RWPE2 (cell line): ENCODE results near the gene EFCAB13.

Source experiments
- ATAC-seq: fragments of 200-7000 bp; cut with Tn5 transposase; 3 replicates; pipeline ENCODE4 v1.9.1; 2021; ENCODE audit warnings: low read depth
- DNase-seq: peaks from one replicate; pipeline ENCODE4 v3.0.0-alpha.2; 2020; ENCODE audit warnings: low spot score
- H3K27ac ChIP-seq: fragments of 450-650 bp; 2 replicates; pipeline ENCODE4 v1.5.1; 2017; ENCODE audit warnings: mild to moderate bottlenecking; ENCODE audit not compliant: poor library complexity, severe bottlenecking
- H3K27me3 ChIP-seq: fragments of 250-450 bp; sonication (Bioruptor Pico); 2 replicates; pipeline ENCODE4 v1.5.1; 2021; ENCODE audit warnings: mild to moderate bottlenecking, moderate library complexity; ENCODE audit not compliant: insufficient read depth, poor library complexity, severe bottlenecking
- H3K36me3 ChIP-seq: fragments of 250-450 bp; sonication (Bioruptor Pico); 2 replicates; pipeline ENCODE4 v1.5.1; 2020; ENCODE audit warnings: low read depth, mild to moderate bottlenecking, moderate library complexity
- H3K4me1 ChIP-seq: fragments of 250-450 bp; sonication (Bioruptor Pico); 2 replicates; pipeline ENCODE4 v1.5.1; 2021; ENCODE audit warnings: mild to moderate bottlenecking, moderate library complexity; ENCODE audit not compliant: insufficient read depth, poor library complexity, severe bottlenecking
- H3K4me3 ChIP-seq: fragments of 250-450 bp; sonication (Bioruptor Pico); 2 replicates; pipeline ENCODE4 v1.5.1; 2021; ENCODE audit warnings: mild to moderate bottlenecking, moderate library complexity; ENCODE audit not compliant: severe bottlenecking
- H3K9me3 ChIP-seq: fragments of 250-450 bp; sonication (Bioruptor Pico); 2 replicates; pipeline ENCODE4 v1.5.1; 2021; ENCODE audit warnings: mild to moderate bottlenecking, moderate library complexity; ENCODE audit not compliant: severe bottlenecking
- TF ChIP-seq, protein P1 (sequence below): fragments of 450-650 bp; IDR thresholded peaks from one replicate; pipeline ENCODE4 v1.5.1; 2017; ENCODE audit warnings: mild to moderate bottlenecking, moderate library complexity; ENCODE audit not compliant: poor library complexity, severe bottlenecking

The EFCAB13 gene

DNA sequence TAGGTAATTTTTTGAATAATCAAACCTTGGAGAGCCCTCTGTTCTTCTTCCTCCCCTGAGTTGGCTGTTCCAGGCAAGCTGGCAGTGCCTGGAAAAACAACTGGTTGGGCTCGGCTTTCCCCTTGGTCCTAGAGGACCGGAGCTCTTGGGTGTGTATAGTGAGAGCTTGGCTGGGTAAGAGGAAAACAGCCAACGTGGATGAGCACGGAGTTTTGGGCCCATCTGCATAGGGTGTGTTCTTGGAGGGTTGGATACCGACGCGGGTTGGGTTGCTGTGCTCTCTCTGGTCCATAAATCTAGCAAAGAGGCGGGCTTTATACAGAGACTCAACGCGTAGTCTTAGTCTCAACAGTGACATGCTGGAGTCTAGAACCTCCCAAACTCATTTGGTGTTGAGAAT lies 46.9 kb upstream of the EFCAB13 start:
- H3K36me3 ChIP-seq: no peaks in the 10 kb centered on the region
- H3K9me3 ChIP-seq: no peaks in the 10 kb centered on the region
- H3K27ac ChIP-seq: peak overlapping the region; percentile 38
- peak; percentile 11; the same call in 1 of the 3 replicates for ATAC-seq
- H3K4me3 ChIP-seq: no peak overlapping the region
- DNase-seq: no peak
- no peaks in the 10 kb centered on the region for H3K27me3 ChIP-seq
- peaks cover 31% of the 10 kb centered on the region for H3K4me1 ChIP-seq
- TF ChIP-seq, protein P1, sequence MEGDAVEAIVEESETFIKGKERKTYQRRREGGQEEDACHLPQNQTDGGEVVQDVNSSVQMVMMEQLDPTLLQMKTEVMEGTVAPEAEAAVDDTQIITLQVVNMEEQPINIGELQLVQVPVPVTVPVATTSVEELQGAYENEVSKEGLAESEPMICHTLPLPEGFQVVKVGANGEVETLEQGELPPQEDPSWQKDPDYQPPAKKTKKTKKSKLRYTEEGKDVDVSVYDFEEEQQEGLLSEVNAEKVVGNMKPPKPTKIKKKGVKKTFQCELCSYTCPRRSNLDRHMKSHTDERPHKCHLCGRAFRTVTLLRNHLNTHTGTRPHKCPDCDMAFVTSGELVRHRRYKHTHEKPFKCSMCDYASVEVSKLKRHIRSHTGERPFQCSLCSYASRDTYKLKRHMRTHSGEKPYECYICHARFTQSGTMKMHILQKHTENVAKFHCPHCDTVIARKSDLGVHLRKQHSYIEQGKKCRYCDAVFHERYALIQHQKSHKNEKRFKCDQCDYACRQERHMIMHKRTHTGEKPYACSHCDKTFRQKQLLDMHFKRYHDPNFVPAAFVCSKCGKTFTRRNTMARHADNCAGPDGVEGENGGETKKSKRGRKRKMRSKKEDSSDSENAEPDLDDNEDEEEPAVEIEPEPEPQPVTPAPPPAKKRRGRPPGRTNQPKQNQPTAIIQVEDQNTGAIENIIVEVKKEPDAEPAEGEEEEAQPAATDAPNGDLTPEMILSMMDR: no peak

DNA sequence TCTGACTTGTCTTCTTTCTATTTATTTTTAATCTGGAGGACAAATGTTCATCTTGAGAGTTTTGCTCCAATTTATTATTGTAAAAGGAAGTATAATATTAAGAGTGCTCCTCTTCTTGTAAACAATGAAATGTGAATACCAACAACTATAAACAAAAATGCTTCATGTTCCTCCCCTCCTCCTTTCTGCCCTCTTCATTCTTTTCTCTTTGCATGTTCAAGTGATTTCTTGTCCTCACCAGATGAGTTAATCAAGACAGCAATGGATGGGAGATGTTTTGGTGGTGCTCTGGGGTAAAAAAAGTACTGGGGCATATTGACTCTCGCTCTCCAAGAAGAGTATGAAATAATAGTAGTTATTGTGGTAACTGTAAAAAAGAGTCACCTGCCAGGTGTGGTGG lies 45.8 kb upstream of the EFCAB13 start:
- Histone ChIP-seq H3K4me3 (no peak overlapping the region), H3K27me3 (no peaks in the 10 kb centered on the region), H3K4me1 (peaks cover 31% of the 10 kb centered on the region), H3K27ac (peak overlapping the region; percentile 69), H3K36me3 (no peaks in the 10 kb centered on the region), H3K9me3 (no peaks in the 10 kb centered on the region)
- DNase-seq: no peak
- ATAC-seq: no peak
- TF ChIP-seq, protein P1: no peak

DNA sequence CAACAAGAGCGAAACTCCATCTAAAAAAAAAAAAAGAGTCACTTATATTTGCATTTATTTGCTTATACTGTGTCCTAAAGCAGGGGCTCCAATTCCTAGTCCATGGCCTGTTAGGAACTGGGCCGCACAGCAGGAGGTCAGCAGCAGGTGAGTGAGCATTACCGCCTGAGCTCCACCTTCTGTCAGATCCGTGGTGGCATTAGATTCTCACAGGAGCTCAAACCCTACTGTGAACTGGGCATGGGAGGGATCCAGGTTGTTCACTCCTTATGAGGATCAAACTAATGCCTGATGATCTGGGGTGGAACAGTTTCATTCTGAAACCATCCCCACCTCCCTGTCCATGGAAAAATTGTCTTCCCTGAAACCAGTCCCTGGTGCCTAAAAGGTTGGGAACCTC lies 45.2 kb upstream of the EFCAB13 start:
- DNase-seq (no peak), ATAC-seq (no peak)
- Histone ChIP-seq H3K9me3 (no peaks in the 10 kb centered on the region), H3K36me3 (no peaks in the 10 kb centered on the region), H3K27me3 (no peaks in the 10 kb centered on the region), H3K4me3 (no peak overlapping the region), H3K27ac (peak overlapping the region; percentile 69), H3K4me1 (peaks cover 31% of the 10 kb centered on the region)
- TF ChIP-seq, protein P1: no peak

DNA sequence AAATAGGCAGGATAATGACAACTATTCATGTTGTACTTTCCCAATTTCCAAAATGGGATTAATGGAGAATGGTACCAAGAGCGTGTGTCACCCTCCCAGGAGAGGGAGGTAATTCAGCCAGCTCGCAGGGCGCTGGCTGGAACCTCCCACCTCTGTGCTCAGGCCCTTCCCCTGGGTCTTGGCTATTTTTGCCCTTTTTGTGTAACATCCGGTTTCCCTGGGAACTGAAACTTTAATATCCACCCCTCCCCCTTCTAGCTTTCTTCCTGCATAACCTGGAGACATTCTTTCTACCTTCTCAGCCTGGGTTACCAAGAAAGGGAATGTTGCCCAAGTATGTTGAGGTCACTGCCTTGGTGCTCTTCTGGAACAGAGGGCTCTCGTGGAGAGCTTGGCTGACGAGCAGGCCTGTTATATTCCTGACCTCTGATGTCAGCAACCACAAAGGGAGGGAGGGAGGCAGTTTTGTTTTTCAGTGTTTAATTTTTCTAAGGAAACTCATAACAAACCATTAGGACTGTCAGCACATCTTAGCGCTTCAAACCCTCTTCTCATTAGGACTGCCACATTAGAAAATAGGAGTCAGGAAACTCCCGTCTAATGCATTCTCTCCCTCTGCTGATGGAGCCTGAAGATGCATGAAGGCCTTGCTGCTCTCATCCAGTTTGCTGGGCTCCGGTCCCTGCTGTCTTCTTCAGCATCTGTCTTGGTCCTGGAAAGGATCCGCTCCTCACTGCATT lies 44.5 kb upstream of the EFCAB13 start:
- H3K27me3 ChIP-seq: no peaks in the 10 kb centered on the region
- DNase-seq (no peak), ATAC-seq (peak; percentile 83)
- peaks cover 31% of the 10 kb centered on the region for H3K4me1 ChIP-seq
- H3K36me3 ChIP-seq: no peaks in the 10 kb centered on the region
- TF ChIP-seq, protein P1: no peak
- no peak overlapping the region for H3K4me3 ChIP-seq
- no peaks in the 10 kb centered on the region for H3K9me3 ChIP-seq
- H3K27ac ChIP-seq: peak overlapping the region; percentile 69
